BE2C (cell line): ENCODE results near the gene VTN.

Experiments used
- DNase-seq: peaks from one replicate; pipeline ENCODE4 v3.0.0-alpha.2; 2020
- H3K27me3 ChIP-seq: fragments of 250-450 bp; sonication (Bioruptor Pico); 2 replicates; pipeline ENCODE4 v1.5.1; 2020; ENCODE audit warnings: mild to moderate bottlenecking
- H3K36me3 ChIP-seq: fragments of 250-450 bp; sonication (Bioruptor Pico); 2 replicates; pipeline ENCODE4 v1.5.1; 2020; ENCODE audit warnings: mild to moderate bottlenecking
- H3K4me1 ChIP-seq: fragments of 250-450 bp; sonication (Bioruptor Pico); 2 replicates; pipeline ENCODE4 v1.5.1; 2020
- H3K4me3 ChIP-seq: 2 replicates; pipeline ENCODE4 v1.5.1; 2011; ENCODE audit warnings: low read depth, low read length
- H3K9me3 ChIP-seq: fragments of 250-450 bp; sonication (Bioruptor Pico); 2 replicates; pipeline ENCODE4 v1.5.1; 2020
- TF ChIP-seq, protein P1 (sequence below): IDR thresholded peaks from 2 replicates; pipeline ENCODE4 v1.5.1; 2012; ENCODE audit warnings: mild to moderate bottlenecking, low read depth, low read length

VTN gene

GRCh38 chr17:28327031-28327607, 43.0 kb downstream of the VTN start:
- DNase-seq, result no peak
- Histone ChIP-seq H3K9me3 (no peaks in the 10 kb centered on the region), H3K4me1 (no peaks in the 10 kb centered on the region), H3K36me3 (peaks cover 11% of the 10 kb centered on the region), H3K4me3 (no peak overlapping the region), H3K27me3 (no peaks in the 10 kb centered on the region)
- TF ChIP-seq, protein P1, sequence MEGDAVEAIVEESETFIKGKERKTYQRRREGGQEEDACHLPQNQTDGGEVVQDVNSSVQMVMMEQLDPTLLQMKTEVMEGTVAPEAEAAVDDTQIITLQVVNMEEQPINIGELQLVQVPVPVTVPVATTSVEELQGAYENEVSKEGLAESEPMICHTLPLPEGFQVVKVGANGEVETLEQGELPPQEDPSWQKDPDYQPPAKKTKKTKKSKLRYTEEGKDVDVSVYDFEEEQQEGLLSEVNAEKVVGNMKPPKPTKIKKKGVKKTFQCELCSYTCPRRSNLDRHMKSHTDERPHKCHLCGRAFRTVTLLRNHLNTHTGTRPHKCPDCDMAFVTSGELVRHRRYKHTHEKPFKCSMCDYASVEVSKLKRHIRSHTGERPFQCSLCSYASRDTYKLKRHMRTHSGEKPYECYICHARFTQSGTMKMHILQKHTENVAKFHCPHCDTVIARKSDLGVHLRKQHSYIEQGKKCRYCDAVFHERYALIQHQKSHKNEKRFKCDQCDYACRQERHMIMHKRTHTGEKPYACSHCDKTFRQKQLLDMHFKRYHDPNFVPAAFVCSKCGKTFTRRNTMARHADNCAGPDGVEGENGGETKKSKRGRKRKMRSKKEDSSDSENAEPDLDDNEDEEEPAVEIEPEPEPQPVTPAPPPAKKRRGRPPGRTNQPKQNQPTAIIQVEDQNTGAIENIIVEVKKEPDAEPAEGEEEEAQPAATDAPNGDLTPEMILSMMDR, result no peak

- Histone ChIP-seq H3K4me1 (no peaks in the 10 kb centered on the region), H3K4me3 (no peak overlapping the region), H3K9me3 (no peaks in the 10 kb centered on the region), H3K36me3 (peaks cover 11% of the 10 kb centered on the region), H3K27me3 (no peaks in the 10 kb centered on the region)
- no peak for DNase-seq
- TF ChIP-seq, protein P1, result no peak
These were observed 44.0 kb downstream of the VTN start for GRCh38 chr17:28326114-28326513.

DNA sequence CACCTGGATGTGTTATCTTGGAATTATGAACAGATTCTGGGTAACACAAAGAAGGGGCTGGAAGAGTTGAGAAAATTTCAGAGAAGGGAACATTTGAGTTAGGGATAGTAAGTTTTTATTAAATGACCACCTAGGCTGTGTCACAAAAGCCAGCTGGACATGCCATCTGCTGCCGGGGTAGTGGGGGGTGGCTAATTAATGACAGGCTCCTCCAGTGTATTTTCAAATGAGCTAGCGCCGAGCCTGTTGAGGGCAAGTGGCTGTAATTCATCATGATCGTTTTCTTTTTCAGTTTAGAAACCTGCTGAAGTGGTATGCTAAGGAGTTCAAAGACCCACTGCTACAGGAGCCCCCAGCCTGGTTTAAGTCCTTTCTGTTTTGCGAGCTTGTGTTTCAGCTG, 44.9 kb downstream of the VTN start:
- H3K4me3 ChIP-seq, result no peak overlapping the region
- TF ChIP-seq, protein P1, result no peak
- H3K27me3 ChIP-seq, result no peaks in the 10 kb centered on the region
- no peak for DNase-seq
- H3K4me1 ChIP-seq, result no peaks in the 10 kb centered on the region
- H3K36me3 ChIP-seq, result peaks cover 15% of the 10 kb centered on the region
- H3K9me3 ChIP-seq, result no peaks in the 10 kb centered on the region

GRCh38 chr17:28324781-28325180, 45.3 kb downstream of the VTN start:
- H3K27me3 ChIP-seq, result no peaks in the 10 kb centered on the region
- TF ChIP-seq, protein P1, result no peak
- H3K4me3 ChIP-seq, result no peak overlapping the region
- H3K36me3 ChIP-seq, result peaks cover 15% of the 10 kb centered on the region
- H3K9me3 ChIP-seq, result no peaks in the 10 kb centered on the region
- no peak for DNase-seq
- H3K4me1 ChIP-seq, result no peaks in the 10 kb centered on the region

DNA sequence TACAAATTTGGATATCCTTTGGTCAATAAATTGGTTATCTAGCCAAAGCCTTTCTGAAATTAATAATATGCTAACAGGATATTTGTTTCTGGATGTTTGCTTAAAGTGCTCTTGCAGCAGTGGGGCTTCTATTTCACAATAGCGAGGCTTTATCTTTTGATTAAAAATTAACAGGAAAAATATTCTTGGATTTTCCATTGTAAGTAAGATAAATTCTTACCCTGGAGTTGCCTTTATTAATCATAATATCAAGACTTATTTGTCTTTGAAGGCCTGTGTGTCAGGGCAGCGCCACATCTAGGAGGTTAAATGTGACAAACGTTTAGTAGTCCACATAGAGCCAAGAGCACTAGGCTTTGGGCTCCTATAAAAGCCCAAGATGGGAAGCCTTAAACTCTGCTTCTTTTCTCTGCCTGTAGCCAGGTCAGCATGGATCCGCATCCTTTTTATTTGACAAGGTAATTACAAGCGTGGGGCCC, 45.8 kb downstream of the VTN start:
- no peaks in the 10 kb centered on the region for H3K27me3 ChIP-seq
- TF ChIP-seq, protein P1, result no peak
- H3K4me1 ChIP-seq, result no peaks in the 10 kb centered on the region
- no peaks in the 10 kb centered on the region for H3K9me3 ChIP-seq
- no peak for DNase-seq
- no peak overlapping the region for H3K4me3 ChIP-seq
- peaks cover 15% of the 10 kb centered on the region for H3K36me3 ChIP-seq

DNA sequence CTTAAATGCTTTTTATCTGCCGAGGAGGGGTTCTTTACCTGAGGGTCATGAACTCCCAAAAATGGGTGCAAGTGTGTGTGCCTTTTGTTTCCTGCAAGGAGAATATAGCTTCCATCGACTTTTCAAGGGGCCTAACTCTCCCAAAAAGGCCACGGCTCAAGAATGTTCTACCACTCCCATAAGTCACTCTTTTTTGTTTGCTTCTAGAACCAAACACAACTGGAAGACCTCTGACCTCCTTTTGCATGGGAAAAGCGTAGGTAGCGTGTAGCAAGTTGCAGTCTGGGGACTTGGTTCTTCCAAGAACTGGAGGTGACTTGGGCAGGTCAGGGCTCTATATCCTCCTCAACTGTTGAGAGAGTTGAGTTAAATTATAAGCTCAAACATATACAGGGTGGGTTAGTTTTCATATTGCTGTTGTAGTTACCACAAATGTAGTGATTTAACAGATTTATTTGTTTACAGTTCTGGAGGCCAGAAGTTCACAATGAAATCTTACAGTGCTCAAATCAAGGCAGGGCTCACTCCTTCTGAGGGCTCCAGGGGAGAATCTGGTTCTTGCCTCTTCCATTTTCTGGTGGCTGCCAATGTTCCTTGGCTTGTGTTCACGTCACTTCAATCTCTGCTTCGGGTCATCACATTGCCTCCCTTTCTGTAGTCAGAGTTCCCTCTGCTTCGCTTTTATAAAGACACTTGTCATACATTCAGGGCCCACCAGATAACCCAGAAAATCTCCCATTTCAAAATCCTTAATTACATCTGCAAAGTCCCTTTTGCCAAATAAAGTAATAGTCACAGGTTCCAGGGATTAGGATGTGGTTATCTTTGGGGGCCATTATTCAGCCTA, 49.7 kb downstream of the VTN start:
- Histone ChIP-seq H3K9me3 (no peaks in the 10 kb centered on the region), H3K27me3 (no peaks in the 10 kb centered on the region), H3K4me3 (peak overlapping the region; percentile 87), H3K36me3 (peaks cover 4% of the 10 kb centered on the region), H3K4me1 (no peaks in the 10 kb centered on the region; the same call in 1 of the 2 replicates)
- DNase-seq, result no peak
- TF ChIP-seq, protein P1, result no peak
